ENCODE measurements around the gene PSD2. TPM values are rescaled to one million over a fixed set of nuclear protein-coding genes. Genes with fewer than 3 reads are reported as not detected.

The PSD2 gene
- total RNA-seq, 1 experiment from 2014 or later = 0.79 TPM

DNA sequence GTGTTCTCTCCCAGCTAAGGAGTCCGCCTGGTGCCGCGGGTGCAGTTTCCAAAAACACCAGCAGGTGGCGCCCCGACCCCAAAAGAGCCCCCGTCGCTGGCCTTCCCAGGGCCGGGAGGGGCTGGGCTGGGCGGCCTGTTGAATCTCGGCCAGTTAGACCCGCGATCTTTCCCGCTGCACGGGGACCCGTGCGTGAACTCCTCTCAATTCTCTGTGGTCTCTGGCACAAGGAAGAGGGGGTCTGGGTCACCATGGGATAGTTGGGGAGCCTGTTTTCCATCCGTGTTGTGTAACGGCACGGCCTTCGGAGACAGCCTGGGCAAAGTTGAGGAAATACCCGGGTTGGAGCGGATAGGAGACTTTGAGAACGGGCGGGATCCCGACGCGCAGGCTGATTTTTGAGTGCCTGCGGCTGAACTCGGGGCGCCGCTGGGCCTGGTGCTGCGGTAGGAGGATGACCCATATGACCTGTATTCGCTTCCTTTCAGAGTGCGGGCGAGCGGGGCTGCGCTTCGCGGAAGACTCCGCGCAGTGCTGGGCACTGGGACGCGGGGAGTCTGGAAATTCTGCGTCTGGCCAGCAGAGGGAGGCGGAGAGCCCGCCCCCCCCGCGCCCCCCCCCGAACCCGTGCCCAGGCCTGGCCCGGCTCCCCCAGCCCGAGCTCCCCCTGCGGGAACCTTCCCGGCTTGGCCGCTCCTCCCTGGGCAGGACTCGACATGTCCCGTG lies 7.9 kb upstream of the PSD2 start:
- no peaks in the 10 kb centered on the region for H3K9me2 ChIP-seq (ENCODE audit: insufficient read depth)
- CTCF ChIA-PET = interaction anchor here (0.7 to 4.2 kb wide), 24 partner anchors 9 to 571 kb away, joined by 3 to 181 read pairs (median 8); partner anchors contain the start of gene PSD2
- POLR2A ChIA-PET = interaction anchor here (0.7 to 1.3 kb wide), 3 partner anchors 12 to 418 kb away, joined by 4 to 10 read pairs (median 5); no protein-coding TSS in a partner anchor
- DNase-seq (ENCODE audit: low read depth, low spot score) = peak; percentile 54
- H2AFZ ChIP-seq (ENCODE audit: low read depth, low read length, poor library complexity, severe bottlenecking) = peak overlapping the region; percentile 95
- TF ChIP-seq EGR1 (IDR thresholded peaks at IDR 0.05; ENCODE audit: low read depth) (no peak), RAD21 (IDR thresholded peaks at IDR 0.05; ENCODE audit: low read depth) (peak; percentile 99), ELF1 (IDR thresholded peaks at IDR 0.05; ENCODE audit: borderline replicate concordance, low read depth) (no peak)
- TF ChIP-seq, protein P1, sequence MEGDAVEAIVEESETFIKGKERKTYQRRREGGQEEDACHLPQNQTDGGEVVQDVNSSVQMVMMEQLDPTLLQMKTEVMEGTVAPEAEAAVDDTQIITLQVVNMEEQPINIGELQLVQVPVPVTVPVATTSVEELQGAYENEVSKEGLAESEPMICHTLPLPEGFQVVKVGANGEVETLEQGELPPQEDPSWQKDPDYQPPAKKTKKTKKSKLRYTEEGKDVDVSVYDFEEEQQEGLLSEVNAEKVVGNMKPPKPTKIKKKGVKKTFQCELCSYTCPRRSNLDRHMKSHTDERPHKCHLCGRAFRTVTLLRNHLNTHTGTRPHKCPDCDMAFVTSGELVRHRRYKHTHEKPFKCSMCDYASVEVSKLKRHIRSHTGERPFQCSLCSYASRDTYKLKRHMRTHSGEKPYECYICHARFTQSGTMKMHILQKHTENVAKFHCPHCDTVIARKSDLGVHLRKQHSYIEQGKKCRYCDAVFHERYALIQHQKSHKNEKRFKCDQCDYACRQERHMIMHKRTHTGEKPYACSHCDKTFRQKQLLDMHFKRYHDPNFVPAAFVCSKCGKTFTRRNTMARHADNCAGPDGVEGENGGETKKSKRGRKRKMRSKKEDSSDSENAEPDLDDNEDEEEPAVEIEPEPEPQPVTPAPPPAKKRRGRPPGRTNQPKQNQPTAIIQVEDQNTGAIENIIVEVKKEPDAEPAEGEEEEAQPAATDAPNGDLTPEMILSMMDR (IDR thresholded peaks at IDR 0.05 in 2 of 3, conservative IDR thresholded peaks at IDR 0.05 in 1 of 3; ENCODE audit: borderline replicate concordance in 1 of 3, insufficient read depth in 1 of 3, low read depth in 2 of 3, low read length in 2 of 3) = peak; percentile 86 to 99 (median 95)
- peak overlapping the region; percentile 47; the same call in 1 of the 2 replicates for H3K27ac ChIP-seq (ENCODE audit: low read depth, low read length)
- H3K4me1 ChIP-seq (ENCODE audit: control insufficient read depth in 1 of 2, insufficient read depth in 2 of 2, low read length in 2 of 2) = peaks cover 3 to 10% of the 10 kb centered on the region in 2 experiments; a peak in 2 of 4 replicates
- peak overlapping the region; percentile 62 for H3K9ac ChIP-seq (ENCODE audit: low read length)
- H3K36me3 ChIP-seq (ENCODE audit: control insufficient read depth in 1 of 2, insufficient read depth in 2 of 2, low read length in 2 of 2) = no peaks in the 10 kb centered on the region
- H3K79me2 ChIP-seq (ENCODE audit: insufficient read depth, low read length) = no peaks in the 10 kb centered on the region
- intact Hi-C loops (cut with micrococcal nuclease) = loop anchor here (1.0 kb wide), 4 partner anchors 57 to 370 kb away; no protein-coding TSS in a partner anchor
- H4K20me1 ChIP-seq (ENCODE audit: insufficient read depth) = no peaks in the 10 kb centered on the region
- H3K27me3 ChIP-seq (ENCODE audit: insufficient read depth, low read length) = no peaks in the 10 kb centered on the region
- no peaks in the 10 kb centered on the region for H3K9me3 ChIP-seq (ENCODE audit: control insufficient read depth in 1 of 2, insufficient read depth in 1 of 2, low read depth in 1 of 2, low read length in 2 of 2)
- peak overlapping the region; percentile 98 for H3K4me2 ChIP-seq (ENCODE audit: low read length)
- no TSS peak for BruUV-seq (replicated peaks)
- peak overlapping the region; percentile 58 to 63 for H3K4me3 ChIP-seq (replicated peaks in 1 of 2; ENCODE audit: low read depth in 1 of 2, low read length in 2 of 2)
- peak; percentile 90 for ATAC-seq
- RAD21 ChIA-PET (ENCODE audit: low non-redundant PET in 1 of 2, low total read pairs in 2 of 2, uncharacterized antibody in 2 of 2, unreplicated experiment in 2 of 2) = interaction anchor here (0.6 to 2.1 kb wide), 11 partner anchors 56 to 365 kb away, joined by 3 to 21 read pairs (median 3); partner anchors contain the start of gene NRG2 (in 1 of the 2)
